OCI-LY1 (cell line): Measurements from ENCODE around the gene NKTR.

Experiments used
- EZH2 ChIP-seq: fragments of 200-600 bp; sonication (generic), shearing (Covaris generic); IDR thresholded peaks from 2 replicates; pipeline ENCODE4 v1.8.0; 2017; ENCODE audit warnings: borderline replicate concordance, mixed run types, mild to moderate bottlenecking, antibody characterized with exemption, low read length, moderate library complexity, mixed read lengths
- TF ChIP-seq, protein P1 (sequence below): fragments of 200-600 bp; sonication (generic), shearing (Covaris generic); IDR thresholded peaks from 2 replicates; pipeline ENCODE4 v1.5.1; 2017; ENCODE audit warnings: mild to moderate bottlenecking, antibody characterized with exemption, low read length, moderate library complexity, mixed read lengths

DNA sequence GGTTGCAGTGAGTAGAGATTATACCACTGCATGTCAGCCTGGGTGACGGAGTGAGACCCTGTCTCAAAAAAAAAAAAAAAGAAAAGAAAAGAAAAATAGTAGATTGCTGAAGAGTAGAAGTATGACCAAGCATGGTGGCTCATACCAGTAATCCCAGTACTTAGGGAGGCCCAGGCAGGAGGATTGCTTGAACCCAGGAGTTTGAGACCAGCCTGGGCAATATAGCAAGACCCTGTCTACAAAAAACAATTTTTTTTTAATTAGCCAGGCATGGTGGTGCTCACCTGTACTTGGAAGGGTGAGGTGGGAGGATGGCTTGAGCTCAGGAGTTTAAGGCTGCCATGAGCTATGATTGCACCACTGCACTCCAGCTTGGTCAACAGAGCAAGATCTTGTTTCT, 2.5 kb downstream of the NKTR start:
- TF ChIP-seq, protein P1, sequence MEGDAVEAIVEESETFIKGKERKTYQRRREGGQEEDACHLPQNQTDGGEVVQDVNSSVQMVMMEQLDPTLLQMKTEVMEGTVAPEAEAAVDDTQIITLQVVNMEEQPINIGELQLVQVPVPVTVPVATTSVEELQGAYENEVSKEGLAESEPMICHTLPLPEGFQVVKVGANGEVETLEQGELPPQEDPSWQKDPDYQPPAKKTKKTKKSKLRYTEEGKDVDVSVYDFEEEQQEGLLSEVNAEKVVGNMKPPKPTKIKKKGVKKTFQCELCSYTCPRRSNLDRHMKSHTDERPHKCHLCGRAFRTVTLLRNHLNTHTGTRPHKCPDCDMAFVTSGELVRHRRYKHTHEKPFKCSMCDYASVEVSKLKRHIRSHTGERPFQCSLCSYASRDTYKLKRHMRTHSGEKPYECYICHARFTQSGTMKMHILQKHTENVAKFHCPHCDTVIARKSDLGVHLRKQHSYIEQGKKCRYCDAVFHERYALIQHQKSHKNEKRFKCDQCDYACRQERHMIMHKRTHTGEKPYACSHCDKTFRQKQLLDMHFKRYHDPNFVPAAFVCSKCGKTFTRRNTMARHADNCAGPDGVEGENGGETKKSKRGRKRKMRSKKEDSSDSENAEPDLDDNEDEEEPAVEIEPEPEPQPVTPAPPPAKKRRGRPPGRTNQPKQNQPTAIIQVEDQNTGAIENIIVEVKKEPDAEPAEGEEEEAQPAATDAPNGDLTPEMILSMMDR, result no peak
- TF ChIP-seq EZH2, result no peak
